M059J (cell line): Measurements from ENCODE around the gene ABCC4. TPM values are rescaled to one million over a fixed set of nuclear protein-coding genes. Genes with fewer than 3 reads are reported as not detected.
A peak's percentile ranks its signal among the peaks of the same experiment; 100 is the strongest.

Source experiments
- DNase-seq: peaks from one replicate; pipeline ENCODE4 v3.0.0-alpha.2; 2012; ENCODE audit warnings: low read depth
- total RNA-seq: library from RNA; depleted of rRNA; stranded (reverse); fragments of >200 nt; shearing (Covaris generic); gene quantifications from 2 replicates; pipeline ENCODE4 v1.2.3, GENCODE V29; 2014; rRNA removed

ABCC4 gene
- 15.4 and 20.6 TPM in 2 replicates for total RNA-seq

GRCh38 chr13:95301183-95301967, at the start of gene ABCC4:
Gene ABCC4 (minus strand): TSS chr13:95301451. CDS start chr13:95301314, 137 bp downstream.
- DNase-seq, result peak; percentile 71

- DNase-seq, result no peak
Observed at GRCh38 chr13:95349267-95349666, 48.0 kb upstream of the ABCC4 start.

- no peak for DNase-seq
Observed at GRCh38 chr13:95343944-95344343, 42.7 kb upstream of the ABCC4 start.

GRCh38 chr13:95341441-95341840, 40.2 kb upstream of the ABCC4 start:
- DNase-seq, result peak; percentile 72

DNA sequence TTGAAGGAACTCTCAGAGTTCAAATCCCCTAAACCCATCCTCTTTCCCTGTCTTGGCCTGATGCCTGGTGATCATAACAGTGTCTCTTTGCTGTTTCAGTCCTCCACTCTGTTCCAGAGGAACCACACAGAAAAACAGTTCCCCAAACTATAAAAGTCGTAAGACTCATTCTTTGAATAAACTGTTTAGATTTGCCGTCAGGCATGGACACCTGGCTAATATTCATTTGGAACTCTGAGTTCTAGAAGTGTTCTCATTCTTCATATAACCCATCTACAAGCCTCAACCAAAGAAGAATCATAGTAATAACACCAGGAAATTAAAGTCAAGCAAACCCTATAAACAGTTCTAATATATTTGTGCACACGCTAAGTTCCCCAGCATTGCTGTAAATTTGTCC, 37.7 kb upstream of the ABCC4 start:
- no peak for DNase-seq

DNA sequence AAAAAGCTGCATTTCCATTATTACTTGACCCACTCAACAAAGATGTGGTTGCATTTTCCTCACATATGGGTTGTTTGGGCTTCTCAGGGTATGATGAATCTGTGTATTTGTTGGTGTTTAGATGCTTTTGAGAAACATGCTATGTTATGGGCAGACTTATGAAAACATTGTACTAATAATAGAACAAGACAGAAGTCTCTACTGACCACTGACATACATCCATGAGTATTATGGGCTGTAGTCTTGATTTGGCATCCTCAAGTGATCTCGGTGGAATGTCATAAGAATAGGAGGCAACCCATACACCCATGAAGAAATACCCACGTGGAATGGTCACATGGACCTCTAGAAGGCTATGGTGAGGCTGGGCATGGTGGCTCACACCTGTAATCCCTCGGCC, 36.3 kb upstream of the ABCC4 start:
- DNase-seq, result no peak

GRCh38 chr13:95335667-95336066, 34.4 kb upstream of the ABCC4 start:
- peak; percentile 68 for DNase-seq

DNA sequence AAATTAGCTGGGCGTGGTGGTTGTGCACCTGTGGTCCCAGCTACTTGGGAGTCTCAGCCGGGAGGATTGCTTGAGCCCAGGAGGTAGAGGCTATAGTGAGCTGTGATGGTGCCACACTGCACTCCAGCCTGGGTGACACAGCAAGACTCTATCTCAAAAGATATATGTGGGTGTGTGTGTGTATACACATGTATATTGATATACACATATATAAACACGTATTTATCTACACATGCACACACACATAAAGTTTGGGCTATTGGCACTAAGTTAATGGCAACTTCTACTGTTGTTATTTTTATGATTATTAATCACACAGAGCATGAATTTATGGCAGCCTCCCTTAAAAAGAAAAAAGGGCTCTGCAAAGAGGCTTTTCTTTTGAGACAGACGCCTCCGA, 27.1 kb upstream of the ABCC4 start:
- DNase-seq, result no peak

GRCh38 chr13:95327190-95327589, 25.9 kb upstream of the ABCC4 start:
- no peak for DNase-seq

DNA sequence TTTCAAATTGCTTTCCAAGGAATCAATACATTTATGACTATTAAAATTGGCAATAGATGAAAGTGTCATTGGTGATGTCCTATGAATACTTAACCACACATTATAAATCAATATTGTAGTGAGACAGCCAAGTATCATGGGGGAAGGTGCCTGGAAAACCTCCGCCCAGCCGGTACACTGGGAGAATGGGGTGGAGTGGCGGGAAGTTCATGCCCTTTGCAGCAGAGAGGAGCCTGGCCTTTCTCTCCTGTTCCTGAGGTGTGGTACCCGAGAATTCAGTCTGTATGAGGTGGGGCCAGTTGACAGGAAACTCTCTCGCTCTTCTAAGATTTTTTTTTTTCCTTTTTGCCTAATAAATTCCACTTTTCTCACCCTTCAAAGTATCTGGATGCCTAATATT, 25.4 kb upstream of the ABCC4 start:
- DNase-seq, result no peak

GRCh38 chr13:95325485-95325884, 24.2 kb upstream of the ABCC4 start:
- DNase-seq, result no peak

DNA sequence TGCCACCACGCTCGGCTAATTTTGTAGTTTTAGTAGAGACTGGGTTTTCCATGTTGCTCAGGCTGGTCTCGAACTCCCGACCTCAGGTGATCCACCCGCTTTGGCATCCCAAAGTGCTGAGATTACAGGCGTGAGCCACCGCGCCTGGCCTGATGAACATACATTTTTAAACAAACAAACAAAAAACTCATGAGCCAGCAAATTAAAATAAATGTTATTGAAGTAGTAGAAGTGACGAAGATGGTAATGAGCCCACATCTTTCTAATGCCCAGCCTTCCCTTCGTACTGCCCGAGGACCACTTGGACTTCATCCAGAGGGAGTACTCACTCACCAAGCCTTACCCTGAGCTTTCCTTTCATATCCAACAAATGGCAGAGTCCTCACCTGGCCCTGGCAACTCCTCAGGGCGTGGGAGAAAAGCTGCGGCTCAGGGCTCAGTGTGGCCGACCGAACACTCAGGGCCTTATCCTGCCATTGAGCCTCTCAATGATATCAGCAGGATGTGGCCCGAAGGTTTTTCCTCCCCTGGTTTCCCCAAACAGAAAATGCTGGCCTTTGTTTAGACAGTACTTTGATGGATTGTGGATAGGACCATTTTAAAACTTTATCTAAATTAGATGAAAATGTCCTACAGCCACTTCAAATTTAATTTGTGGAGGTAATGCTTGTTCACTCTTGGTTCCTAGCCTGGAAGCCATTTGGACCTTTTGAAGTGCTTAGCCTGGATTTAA, 22.8 kb upstream of the ABCC4 start:
- no peak for DNase-seq

DNA sequence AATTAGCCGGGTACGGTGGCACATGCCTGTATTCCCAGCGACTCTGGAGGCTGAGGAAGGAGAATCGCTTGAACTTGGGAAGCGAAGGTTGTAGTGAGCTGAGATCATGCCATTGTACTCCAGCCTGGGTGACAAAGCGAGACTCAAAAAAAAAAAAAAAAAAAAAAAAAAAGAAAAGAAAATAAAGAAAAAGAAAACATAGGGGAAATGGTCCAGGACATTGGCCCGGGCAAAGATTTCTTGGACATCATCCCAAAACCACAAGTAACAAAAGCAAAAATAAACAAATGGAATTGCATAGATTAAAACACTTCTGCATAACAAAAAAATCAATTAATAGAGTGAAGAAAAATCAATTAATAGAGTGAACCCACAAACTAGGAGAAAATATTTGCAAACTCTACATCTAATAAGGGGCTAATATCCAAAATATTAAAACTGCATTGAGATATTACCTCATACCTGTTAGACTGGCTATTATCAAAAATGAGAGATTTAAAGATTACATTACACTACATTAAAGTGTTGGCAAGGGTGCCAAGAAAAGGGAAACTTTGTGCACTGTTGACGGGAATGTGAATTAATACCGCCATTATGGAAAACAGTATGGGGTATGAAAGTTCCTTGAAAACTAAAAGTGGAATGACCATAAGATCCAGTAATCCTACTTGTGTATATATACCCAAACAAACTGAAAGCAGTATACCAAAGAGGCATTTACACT, 18.5 kb upstream of the ABCC4 start:
- peak; percentile 47 for DNase-seq

DNA sequence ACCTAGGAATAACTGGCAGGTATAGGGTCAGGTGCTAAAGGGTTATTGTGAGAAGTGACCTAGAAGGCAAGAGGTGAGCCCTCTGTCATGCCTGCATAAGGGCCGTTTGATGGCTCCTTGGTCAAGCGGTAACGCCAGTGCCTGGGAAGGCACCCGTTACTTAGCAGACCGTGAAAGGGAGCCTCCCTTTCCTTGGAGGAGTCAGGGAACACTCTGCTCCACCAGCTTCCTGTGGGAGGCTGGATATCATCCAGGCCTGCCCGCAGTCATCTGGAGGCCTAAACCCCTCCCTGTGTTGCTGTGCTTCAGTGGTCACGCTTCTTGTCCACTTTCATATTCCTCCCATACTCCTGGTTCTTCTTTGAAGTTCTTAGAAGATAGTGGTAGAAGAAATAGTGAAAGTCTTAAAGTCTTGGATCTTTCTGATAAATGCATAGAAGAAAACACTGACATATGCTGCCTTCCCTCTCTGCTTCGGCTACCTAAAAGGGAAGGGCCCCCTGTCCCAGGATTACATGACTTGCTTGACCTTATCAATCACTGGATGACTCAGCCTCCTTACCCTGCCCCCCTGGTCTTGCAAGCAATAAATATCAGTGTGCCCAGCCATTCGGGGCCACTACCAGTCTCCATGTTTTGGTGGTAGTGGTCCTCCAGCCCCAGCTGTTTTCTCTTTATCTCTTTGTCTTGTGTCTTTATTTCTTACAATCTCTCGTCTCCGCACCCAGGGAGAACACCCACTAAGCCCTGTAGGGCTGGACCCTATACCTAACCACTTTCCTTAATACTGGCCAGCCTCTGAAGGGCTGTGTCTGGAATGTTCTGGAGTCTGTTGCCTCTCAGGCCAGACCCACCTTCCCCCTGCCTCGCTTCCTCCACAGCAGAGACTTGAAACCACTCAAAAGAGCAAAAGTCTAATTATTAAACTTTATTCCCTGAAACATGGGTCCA, 16.1 kb upstream of the ABCC4 start:
- peak; percentile 57 for DNase-seq

- DNase-seq, result no peak
Observed at GRCh38 chr13:95315752-95316151, 14.5 kb upstream of the ABCC4 start.

DNA sequence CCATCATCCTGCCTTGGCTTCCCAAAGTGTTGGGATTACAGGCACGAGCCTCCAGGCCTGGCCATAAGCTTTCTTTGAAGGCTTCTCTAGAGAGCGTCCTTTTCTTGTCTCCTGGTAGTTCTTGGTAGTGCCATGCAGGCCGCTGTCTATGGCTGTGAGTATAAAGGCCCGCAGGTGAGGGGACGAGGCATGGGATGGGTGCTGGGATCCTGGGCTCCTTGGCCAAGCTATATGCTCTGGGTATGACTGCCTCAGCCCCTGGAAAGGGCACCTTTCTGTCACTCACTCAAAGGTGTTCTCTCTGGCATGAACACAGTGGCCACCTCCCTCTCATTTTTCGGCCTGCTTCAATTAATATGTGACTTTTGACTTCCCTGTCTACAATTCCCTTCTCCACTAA, 6.3 kb upstream of the ABCC4 start:
- no peak for DNase-seq

DNA sequence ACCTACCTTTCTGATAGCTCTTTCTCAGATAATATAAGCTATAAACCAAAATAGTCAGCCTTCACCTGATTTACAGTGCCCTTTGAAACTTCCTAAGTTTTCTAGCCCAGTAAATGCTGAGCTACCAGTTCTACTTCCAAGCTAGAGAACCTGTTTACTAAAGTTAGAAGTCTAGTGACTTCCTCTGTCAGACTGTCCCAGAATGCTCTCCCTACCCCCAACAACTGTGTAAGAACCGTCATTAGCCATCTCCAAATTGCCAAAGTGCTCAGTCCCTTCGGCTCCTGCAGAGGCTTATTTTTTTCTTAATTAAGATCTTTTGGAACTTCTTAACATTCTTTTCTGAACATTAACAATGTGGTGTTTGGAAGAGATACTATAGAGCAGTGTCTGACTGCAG, 3.2 kb upstream of the ABCC4 start:
- DNase-seq, result no peak

DNA sequence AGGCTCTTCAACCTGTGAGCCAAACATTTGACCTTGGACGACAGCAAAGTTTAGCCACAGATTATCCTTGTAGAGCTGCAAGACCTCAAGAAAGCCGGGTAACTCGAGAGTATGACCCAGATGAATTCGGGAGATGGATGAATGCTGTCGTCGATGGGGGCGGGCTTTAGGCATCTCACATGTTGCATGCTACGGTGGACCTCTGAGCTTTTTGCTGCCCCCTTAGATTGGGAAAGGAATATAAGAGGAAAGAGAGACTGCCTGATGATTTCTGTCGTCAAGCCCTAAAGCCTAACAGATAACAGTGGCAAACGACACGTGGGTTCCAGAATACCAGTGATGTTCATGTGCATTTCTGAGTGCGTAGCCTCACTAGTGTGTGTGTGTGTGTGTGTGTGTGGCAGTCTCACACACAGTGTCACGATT, 730 bp upstream of the ABCC4 start:
- no peak for DNase-seq

GRCh38 chr13:95300625-95301182, 547 bp downstream of the ABCC4 start:
- DNase-seq, result peak; percentile 70

- DNase-seq, result peak; percentile 91
Observed at GRCh38 chr13:95298971-95299621, 2.2 kb downstream of the ABCC4 start.
